Activated CD4-positive, alpha-beta T cell treated with anti-CD3 and anti-CD28 coated beads for 24 hours (primary cell): ENCODE data around the gene RANBP3.
"Not testable (repeated sequence)": the region's sequence is repeated elsewhere in the genome, so short reads cannot be mapped to it uniquely, and the experiment has no call there.

Experiments used
- DNase-seq, 2 donors: peaks; one replicate each; pipeline ENCODE4 v3.0.0-alpha.2; 2020; ENCODE audit warnings: low read depth in 2 of 2

RANBP3 gene

DNA sequence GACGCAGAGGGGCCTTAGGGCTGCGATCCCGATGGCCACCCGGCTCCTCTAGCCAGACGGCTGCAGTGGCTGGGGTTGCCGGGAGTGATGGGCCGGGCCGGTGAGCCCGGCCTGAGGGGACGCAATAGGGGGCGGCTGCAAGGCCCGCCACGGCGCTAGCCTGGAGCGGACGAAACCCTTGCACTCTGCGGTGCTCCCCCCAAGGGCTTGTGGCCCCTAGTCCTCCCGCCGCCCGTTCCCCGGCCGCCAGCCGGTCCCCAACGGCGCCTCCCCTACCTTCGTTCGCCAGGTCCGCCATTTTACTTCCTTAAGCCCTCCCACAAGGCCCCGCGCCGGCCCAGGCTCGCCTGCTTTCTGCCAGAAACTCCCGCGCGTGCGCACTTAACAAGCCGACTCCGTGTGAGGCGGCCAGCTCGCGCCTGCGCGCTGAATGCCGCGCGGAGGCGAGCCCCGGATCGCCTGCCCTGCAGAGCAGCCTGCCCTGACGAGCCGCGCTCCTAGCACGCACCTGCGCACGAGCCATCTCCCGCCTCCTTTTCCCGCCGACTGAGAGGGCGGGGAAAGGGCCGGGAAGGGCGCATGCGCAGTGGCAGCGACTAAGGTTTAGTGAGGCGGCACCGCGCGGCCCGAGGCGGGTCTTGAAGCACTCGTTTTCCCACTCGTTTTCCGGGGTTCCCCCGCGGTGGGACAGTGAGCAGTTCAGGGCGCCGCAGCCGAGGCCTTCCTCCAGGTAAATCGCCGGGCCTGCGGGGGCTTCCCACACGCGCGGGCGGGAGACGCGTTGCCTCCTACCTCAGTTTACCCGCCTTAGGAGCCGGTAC lies at the start of gene RANBP3:
Gene RANBP3, minus strand, starts transcription at position 356 of the 821 bp plus-strand sequence. Its CDS starts 58 bp downstream, at position 298.
- DNase-seq, result peak; percentile 93

- DNase-seq, result no peak
Observed at GRCh38 chr19:6026390-6027227, 48.7 kb upstream of the RANBP3 start.

GRCh38 chr19:6024756-6025155 lies 46.8 kb upstream of the RANBP3 start:
- DNase-seq, result not testable (repeated sequence)

- DNase-seq, result no peak
Observed at GRCh38 chr19:6023936-6024335, 46.0 kb upstream of the RANBP3 start.

GRCh38 chr19:6023085-6023682 lies 45.2 kb upstream of the RANBP3 start:
- DNase-seq, result no peak

DNA sequence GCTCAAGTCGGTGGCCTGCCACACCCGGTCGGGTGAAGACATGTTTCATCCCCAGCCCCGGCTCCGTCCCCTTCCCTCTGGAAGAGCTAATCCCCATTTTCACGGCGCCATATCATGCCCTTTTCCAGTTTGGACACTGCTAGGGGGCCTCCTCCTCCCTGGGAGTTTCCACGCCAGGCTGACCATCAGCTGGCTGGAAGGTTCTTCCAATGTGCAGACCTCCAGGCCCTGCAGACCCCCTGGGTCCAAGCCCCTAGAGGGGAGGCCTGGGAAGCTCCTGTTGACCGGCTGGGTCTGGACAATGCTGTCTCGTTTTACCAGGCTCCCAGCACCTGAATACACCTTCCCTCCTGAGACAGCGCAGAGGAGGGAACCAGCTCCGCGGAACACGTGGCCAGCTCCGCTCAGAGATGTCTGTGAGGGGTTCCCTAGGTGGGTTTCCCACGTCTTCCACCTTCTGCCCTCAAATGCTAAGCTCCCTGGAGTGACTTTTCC lies 44.7 kb upstream of the RANBP3 start:
- DNase-seq, result no peak

DNA sequence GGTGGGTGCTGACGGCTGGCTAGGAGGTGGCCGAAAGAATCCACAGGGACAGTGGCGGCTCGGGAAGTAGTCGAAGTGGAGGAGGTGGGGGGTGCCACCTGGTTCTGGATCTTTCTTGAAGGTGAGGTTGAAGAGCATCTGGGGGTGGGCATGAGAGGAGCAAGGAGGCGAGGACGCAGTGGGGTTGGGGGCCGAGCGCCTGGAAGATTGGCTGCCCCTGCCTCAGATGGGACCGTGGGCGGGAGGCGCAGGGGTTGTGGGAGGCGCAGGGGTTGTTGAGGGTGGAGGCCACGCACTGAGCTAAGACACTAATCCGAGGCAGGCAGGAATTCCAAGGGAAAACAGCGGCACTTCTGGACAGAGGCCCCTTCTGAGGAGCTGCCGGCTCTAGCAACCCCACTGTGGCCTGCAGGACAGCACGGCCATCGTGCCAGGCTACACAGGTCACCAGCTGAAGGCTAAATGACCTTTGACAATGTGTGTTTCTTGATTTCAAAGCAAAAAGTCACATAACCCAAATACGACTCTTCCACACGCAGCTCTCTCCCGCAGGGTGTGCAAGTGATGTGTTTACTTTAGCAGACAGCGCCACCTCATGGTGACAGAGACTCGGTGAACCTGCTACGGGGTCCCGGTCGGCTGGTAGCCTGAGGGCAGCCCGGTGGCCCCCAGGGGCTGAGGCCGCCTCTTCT lies 44.1 kb upstream of the RANBP3 start:
- peak; percentile 71 to 73 for DNase-seq

- DNase-seq, result no peak
Observed at GRCh38 chr19:6020972-6021805, 43.2 kb upstream of the RANBP3 start.

DNA sequence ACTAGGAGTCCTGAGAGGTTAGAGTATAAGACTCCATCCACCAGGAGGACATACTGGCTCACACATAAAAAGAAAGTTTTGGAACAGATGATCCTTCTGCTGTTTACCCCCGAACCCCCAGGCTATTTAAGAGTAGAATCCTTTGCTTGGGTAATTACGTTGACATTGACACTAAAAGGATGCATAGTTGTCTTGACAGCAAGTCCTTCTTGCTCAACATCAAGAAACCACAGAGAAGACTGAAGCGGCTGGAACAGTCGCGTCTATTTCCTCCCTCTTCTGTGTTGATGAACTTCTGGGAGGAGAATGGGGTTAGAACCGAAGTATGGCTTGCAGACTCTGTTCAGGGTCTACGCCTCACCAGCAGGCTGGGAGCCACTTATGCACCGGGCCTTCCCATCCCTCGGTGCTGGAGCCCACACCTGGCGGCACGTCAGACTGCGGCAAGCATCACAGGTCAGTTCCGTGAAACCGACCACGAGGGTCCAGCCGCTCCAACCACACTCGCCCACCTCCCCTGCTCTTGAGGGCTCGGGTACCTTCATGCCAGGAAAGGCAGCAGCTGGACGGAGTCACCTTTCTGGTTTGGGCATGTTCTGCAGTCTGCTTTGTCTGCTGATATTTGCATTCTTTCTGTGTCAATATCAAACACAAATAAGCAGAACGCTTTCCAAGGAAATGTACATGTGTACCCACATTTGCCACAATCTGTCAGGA lies 42.4 kb upstream of the RANBP3 start:
- no peak for DNase-seq

GRCh38 chr19:6018786-6019185 lies 40.8 kb upstream of the RANBP3 start:
- DNase-seq, result no peak

DNA sequence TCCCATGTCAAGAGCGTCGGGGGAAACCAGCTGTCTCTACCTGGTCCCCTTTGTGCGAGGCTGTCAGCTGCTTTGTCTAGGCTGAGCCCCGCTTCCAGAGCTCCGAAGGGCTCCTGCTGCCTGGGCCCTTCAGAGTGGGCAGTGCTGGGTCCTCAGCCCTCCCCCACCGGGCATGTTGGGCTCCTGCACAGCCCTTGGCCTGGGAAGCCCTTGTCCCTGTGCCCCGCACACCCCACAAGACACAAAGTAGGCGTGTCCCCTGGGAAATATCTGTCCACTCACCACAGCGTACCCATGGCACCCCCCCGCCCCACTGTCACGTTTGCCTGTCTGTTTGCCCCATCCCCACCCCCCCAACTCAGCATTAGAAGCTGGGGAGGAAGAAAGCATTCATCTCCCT lies 39.6 kb upstream of the RANBP3 start:
- no peak for DNase-seq

DNA sequence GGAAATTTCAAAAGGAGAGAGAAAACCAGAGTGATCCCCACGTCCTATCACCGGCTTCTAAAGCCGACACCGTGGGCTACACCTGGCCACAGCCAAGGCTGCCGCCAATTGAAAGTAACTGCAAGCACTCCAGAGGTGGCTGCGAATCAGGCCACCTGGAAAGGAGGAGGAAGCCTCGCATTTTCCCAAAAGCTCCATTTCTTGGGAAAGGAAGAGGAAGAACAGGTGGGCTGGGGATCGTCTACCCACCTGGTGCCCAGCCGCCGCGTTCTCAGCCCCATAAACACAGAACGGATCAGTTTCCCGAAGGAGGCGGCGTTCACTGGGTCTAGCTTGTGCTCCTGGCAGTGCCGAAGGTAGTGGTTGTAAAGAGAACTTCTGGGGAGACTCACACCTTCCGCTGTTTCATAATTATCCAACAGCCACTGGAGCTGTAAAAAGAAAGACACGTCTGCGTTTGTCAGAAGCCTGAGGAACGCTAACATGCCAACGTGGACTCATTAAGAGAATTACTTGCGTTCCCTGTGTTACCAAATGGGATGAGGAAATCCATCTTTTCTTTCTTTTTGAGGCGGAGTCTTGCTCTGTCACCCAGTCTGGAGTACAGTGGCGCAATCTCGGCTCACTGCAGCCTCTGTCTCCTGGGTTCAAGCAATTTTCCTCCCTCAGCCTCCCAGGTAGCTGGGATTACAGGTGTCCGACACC lies 38.1 kb upstream of the RANBP3 start:
- no peak for DNase-seq

DNA sequence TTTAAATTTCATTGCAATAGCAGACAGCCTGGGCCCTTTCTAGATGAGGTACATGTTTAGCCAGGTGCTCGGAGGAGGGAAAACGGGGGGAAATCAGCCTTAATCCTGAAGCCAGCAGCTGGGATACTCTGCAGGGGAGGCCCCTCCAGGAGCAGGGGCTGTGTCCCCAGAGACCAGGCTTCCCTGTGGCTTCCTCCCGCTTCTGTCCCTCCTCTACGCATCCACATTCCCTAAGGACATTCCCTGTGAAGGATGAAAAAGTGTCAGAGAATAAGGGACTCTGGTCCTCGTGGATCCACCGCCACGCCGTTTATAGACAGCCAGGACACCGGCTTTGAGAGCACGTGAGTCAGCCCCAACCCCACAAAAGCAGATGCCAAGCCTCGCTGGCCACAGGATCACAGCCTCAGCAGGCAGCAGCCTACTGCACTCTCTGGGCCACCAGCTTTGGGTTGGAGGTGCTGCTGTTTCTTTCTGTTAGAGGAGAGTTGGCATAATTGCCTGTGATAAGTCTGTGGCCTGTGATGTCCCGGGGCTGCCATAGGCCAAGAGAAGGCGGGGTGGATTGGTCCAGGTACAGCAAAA lies 36.7 kb upstream of the RANBP3 start:
- DNase-seq, result no peak

- DNase-seq, result no peak
Observed at GRCh38 chr19:6012426-6013170, 34.7 kb upstream of the RANBP3 start.

GRCh38 chr19:6011794-6012193 lies 33.9 kb upstream of the RANBP3 start:
- no peak for DNase-seq

DNA sequence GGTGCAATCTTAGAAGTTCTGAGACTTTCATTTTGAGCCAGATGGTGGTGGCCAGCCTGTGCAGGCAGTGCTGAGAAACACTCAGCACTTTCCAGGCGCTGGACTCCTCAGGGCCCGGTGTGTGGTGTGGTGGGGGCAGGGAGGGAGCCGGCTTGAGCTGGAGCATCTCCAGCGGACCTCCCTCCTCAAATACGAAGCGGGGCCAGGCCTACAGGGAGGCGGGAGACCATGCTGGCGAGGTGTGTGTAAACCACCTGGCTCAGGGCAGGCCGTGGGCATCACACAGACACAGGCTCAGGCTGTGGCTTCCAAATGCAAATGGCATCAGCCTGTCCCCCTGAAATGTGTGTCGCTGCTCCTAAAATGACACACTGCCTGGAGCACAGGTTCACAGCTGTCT lies 33.3 kb upstream of the RANBP3 start:
- DNase-seq, result no peak

DNA sequence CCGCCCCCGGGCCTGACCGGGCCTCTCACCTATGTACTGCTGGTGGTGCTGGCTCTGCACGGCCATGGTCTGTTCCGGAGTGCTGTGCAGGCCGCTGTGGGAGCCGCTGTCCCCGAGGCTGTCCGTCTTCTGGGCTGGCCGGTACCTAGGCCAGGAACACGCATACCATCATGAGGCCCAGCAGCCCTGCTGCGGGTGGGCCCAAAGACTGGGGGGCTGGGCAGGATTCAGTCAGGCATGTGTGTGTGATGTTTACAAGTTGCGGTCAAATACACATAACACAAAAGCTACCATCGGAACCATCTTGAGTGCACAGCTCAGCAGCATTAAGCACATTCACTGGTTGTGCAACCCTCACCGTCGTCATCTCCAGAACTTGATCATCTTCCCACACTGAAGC lies 32.2 kb upstream of the RANBP3 start:
- no peak for DNase-seq

DNA sequence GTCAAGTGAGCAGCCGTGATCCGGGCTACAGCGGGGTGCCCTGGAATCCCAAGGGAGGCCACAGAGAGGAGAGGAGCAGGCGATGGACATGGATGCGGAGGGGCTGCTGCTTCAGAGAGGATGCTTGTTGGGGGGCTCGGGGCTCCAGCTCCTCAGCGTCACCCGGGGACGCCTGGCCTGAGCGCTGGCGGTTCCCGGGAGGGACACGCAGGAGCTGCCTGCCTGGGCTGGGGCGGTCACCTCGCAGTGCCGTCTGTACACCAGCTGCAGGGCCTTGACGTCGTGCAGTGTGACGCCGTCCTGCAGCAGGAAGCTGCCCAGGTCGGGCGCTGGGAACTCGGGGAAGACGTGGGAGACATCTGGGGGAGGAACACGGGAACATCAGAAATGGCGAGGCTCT lies 29.9 kb upstream of the RANBP3 start:
- DNase-seq, result no peak
